RKO (cell line): ENCODE results near the gene TMEM179.
A peak's percentile ranks its signal among the peaks of the same experiment; 100 is the strongest.

ENCODE experiments used
- DNase-seq: peaks from one replicate; pipeline ENCODE4 v3.0.0-alpha.2; 2016; ENCODE audit warnings: low spot score

The TMEM179 gene

GRCh38 chr14:104568620-104569019, 36.0 kb downstream of the TMEM179 start:
- DNase-seq: no peak

GRCh38 chr14:104567957-104568225, 36.7 kb downstream of the TMEM179 start:
- no peak for DNase-seq

GRCh38 chr14:104567141-104567956, 37.2 kb downstream of the TMEM179 start:
- DNase-seq: no peak

GRCh38 chr14:104564744-104565679, 39.6 kb downstream of the TMEM179 start:
- DNase-seq: no peak

- DNase-seq: peak; percentile 60
Observed at GRCh38 chr14:104563742-104564615, 40.6 kb downstream of the TMEM179 start.

GRCh38 chr14:104563191-104563741, 41.3 kb downstream of the TMEM179 start:
- no peak for DNase-seq

GRCh38 chr14:104562606-104563005, 42.0 kb downstream of the TMEM179 start:
- DNase-seq: no peak

GRCh38 chr14:104561632-104562495, 42.7 kb downstream of the TMEM179 start:
- DNase-seq: no peak

GRCh38 chr14:104561124-104561557, 43.4 kb downstream of the TMEM179 start:
- DNase-seq: no peak

GRCh38 chr14:104560586-104560945, 44.0 kb downstream of the TMEM179 start:
- no peak for DNase-seq

GRCh38 chr14:104559804-104560585, 44.6 kb downstream of the TMEM179 start:
- DNase-seq: no peak

- no peak for DNase-seq
Observed at GRCh38 chr14:104559028-104559803, 45.4 kb downstream of the TMEM179 start.

- DNase-seq: no peak
Observed at GRCh38 chr14:104558231-104559027, 46.1 kb downstream of the TMEM179 start.

GRCh38 chr14:104557766-104558165, 46.8 kb downstream of the TMEM179 start:
- DNase-seq: no peak

GRCh38 chr14:104557086-104557485, 47.5 kb downstream of the TMEM179 start:
- DNase-seq: no peak

- DNase-seq: no peak
Observed at GRCh38 chr14:104556256-104557021, 48.1 kb downstream of the TMEM179 start.

- no peak for DNase-seq
Observed at GRCh38 chr14:104555430-104556255, 48.9 kb downstream of the TMEM179 start.
